GM20431 (cell line): ENCODE results near the gene OXNAD1.

Experiments used
- in situ Hi-C: fragments of 300-500 bp; cut with MseI, MboI; formaldehyde crosslinking; loops from one replicate; pipeline ENCODE4 v1.15.0; 2020; ENCODE audit warnings: low sequenced_read_pairs; ENCODE audit not compliant: unreplicated experiment

Gene OXNAD1

GRCh38 chr3:16264708-16265454, at the start of gene OXNAD1, which contains the start of gene DPH3:
Gene OXNAD1 (plus strand): TSS chr3:16265212. CDS start chr3:16270953, 5,741 bp downstream.
Gene DPH3 (minus strand): TSS chr3:16264943. CDS start chr3:16264876, 67 bp downstream.
- in situ Hi-C loops = no loop called here

GRCh38 chr3:16216373-16216935, 48.6 kb upstream of the OXNAD1 start:
- in situ Hi-C loops = no loop called here

- in situ Hi-C loops = no loop called here
Measured at GRCh38 chr3:16219777-16220176, 45.2 kb upstream of the OXNAD1 start.

- in situ Hi-C loops = no loop called here
Measured at GRCh38 chr3:16221990-16222389, 43.0 kb upstream of the OXNAD1 start.

GRCh38 chr3:16222547-16222946, 42.5 kb upstream of the OXNAD1 start:
- in situ Hi-C loops = no loop called here

GRCh38 chr3:16224325-16224724, 40.7 kb upstream of the OXNAD1 start:
- in situ Hi-C loops = no loop called here

GRCh38 chr3:16227566-16227965, 37.4 kb upstream of the OXNAD1 start:
- in situ Hi-C loops = no loop called here

- in situ Hi-C loops = no loop called here
Measured at GRCh38 chr3:16229681-16230080, 35.3 kb upstream of the OXNAD1 start.

- in situ Hi-C loops = no loop called here
Measured at GRCh38 chr3:16231983-16232382, 33.0 kb upstream of the OXNAD1 start.

GRCh38 chr3:16233806-16234205, 31.2 kb upstream of the OXNAD1 start:
- in situ Hi-C loops = no loop called here

- in situ Hi-C loops = no loop called here
Measured at GRCh38 chr3:16234281-16234680, 30.7 kb upstream of the OXNAD1 start.

- in situ Hi-C loops = no loop called here
Measured at GRCh38 chr3:16236030-16236639, 28.9 kb upstream of the OXNAD1 start.

GRCh38 chr3:16236856-16237393, 28.1 kb upstream of the OXNAD1 start:
- in situ Hi-C loops = no loop called here

- in situ Hi-C loops = no loop called here
Measured at GRCh38 chr3:16239086-16239770, 25.8 kb upstream of the OXNAD1 start.

GRCh38 chr3:16239780-16240179, 25.2 kb upstream of the OXNAD1 start:
- in situ Hi-C loops = loop anchor here (10.0 kb wide), 1 partner anchor 195 kb away; no protein-coding TSS in a partner anchor

GRCh38 chr3:16240229-16241023, 24.6 kb upstream of the OXNAD1 start:
- in situ Hi-C loops = loop anchor here (10.0 kb wide), 1 partner anchor 196 kb away; no protein-coding TSS in a partner anchor

GRCh38 chr3:16241225-16241624, 23.8 kb upstream of the OXNAD1 start:
- in situ Hi-C loops = loop anchor here (10.0 kb wide), 1 partner anchor 196 kb away; no protein-coding TSS in a partner anchor

GRCh38 chr3:16242177-16242576, 22.8 kb upstream of the OXNAD1 start:
- in situ Hi-C loops = loop anchor here (10.0 kb wide), 1 partner anchor 197 kb away; no protein-coding TSS in a partner anchor
